Fibroblast of the aortic adventitia (primary cell): ENCODE data around the gene GAK. TPM values are rescaled to one million over a fixed set of nuclear protein-coding genes. Genes with fewer than 3 reads are reported as not detected.

Experiments used
- DNase-seq: peaks from one replicate; pipeline ENCODE4 v3.0.0-alpha.2; 2010; ENCODE audit warnings: low read depth
- H3K4me3 ChIP-seq: 2 replicates; pipeline ENCODE4 v1.5.1; 2011; ENCODE audit warnings: low read depth, mild to moderate bottlenecking, control low read depth, low read length, moderate library complexity
- CTCF ChIP-seq: IDR thresholded peaks from 2 replicates; pipeline ENCODE4 v1.5.1; 2011; ENCODE audit warnings: mild to moderate bottlenecking, low read length, control low read depth, inconsistent platforms; ENCODE audit not compliant: insufficient read depth
- total RNA-seq: library from RNA; depleted of rRNA; stranded (reverse); fragments of >200 nt; gene quantifications from 2 replicates; pipeline ENCODE4 v1.2.3, GENCODE V29; 2012; ENCODE audit warnings: low replicate concordance

Gene GAK
- total RNA-seq, 1 donor, result 49.4 TPM

- TF ChIP-seq CTCF, result no peak
- no peak for DNase-seq
- H3K4me3 ChIP-seq, result no peak overlapping the region
These were observed 74.7 kb downstream of the GAK start for GRCh38 chr4:857461-857860.

GRCh38 chr4:856225-856901, 75.8 kb downstream of the GAK start:
- H3K4me3 ChIP-seq, result no peak overlapping the region
- DNase-seq, result no peak
- TF ChIP-seq CTCF, result no peak

GRCh38 chr4:855880-856224, 76.3 kb downstream of the GAK start:
- TF ChIP-seq CTCF, result no peak
- H3K4me3 ChIP-seq, result no peak overlapping the region
- no peak for DNase-seq

DNA sequence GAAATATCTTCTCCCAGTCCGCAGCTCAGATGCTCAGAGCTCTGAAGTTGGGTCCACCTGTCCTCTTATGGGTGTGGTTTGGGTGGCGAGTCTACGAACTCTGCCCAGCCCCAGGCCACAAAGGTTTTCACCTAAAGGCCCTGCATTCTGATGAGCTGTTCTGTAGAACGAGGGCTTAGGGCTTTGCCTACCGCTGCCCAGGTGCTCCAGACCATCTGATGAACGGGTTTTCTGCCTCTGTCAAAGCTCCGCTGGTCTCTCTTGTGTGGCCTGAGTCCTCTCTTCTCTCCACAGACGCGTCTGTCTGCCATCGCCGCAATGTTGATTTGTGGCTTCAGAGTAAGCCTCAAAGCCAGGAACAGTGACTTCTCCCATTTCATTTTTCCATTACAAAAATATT, 77.8 kb downstream of the GAK start:
- no peak overlapping the region for H3K4me3 ChIP-seq
- no peak for DNase-seq
- no peak for TF ChIP-seq CTCF

DNA sequence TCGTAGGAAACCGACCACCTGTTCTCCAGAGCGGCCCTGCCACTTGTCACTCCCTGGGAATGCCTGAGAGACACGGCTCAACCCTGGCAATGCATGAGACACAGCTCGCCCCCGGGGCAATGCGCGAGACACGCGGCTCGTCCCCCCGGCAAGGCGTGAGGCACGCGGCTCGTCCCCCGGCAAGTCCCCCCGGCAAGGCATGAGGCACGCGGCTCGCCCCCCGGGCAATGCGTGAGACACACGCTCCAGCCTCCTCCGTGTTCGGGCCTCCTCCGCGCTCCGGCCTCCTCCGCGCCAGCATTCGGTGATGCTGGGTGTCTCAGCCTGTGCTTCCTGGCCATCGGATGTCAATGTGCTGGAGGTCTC, 78.7 kb downstream of the GAK start:
- H3K4me3 ChIP-seq, result no peak overlapping the region
- no peak for TF ChIP-seq CTCF
- DNase-seq, result no peak

- H3K4me3 ChIP-seq, result no peak overlapping the region
- no peak for DNase-seq
- no peak for TF ChIP-seq CTCF
These were observed 80.2 kb downstream of the GAK start for GRCh38 chr4:851701-852430.
